NCI-H146 (cell line): ENCODE data around the gene RHOH.

ENCODE experiments used
- DNase-seq: peaks from one replicate; lab custom pipeline; 2025; lab: John Stamatoyannopoulos, UW

Gene RHOH

GRCh38 chr4:40205259-40206198, 8.7 kb downstream of the RHOH start:
- no peak for DNase-seq

DNA sequence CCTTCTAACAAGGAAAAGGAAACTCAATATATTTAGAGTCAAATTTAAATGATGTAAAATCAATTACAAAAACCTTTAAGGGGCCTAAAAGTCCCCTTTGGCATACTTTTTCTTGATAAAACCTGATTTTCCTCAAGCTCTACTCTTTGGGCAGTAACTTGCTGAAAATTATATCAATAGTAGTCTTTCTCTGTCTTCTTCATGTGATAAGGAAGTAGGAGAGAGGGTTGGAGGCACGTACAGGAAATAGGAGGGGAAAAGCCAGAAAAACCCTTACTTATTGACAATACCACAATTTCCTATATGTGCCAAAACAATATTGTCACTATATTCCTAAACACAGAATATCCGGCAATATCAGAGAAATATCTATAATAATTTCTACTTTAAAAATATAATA, 9.6 kb downstream of the RHOH start:
- DNase-seq: no peak

- no peak for DNase-seq
Observed at GRCh38 chr4:40209401-40209800, 12.6 kb downstream of the RHOH start.

GRCh38 chr4:40210776-40211175, 13.9 kb downstream of the RHOH start:
- no peak for DNase-seq

- no peak for DNase-seq
Observed at GRCh38 chr4:40211224-40212185, 14.7 kb downstream of the RHOH start.

- no peak for DNase-seq
Observed at GRCh38 chr4:40212674-40213527, 16.1 kb downstream of the RHOH start.

- no peak for DNase-seq
Observed at GRCh38 chr4:40214038-40214437, 17.2 kb downstream of the RHOH start.

DNA sequence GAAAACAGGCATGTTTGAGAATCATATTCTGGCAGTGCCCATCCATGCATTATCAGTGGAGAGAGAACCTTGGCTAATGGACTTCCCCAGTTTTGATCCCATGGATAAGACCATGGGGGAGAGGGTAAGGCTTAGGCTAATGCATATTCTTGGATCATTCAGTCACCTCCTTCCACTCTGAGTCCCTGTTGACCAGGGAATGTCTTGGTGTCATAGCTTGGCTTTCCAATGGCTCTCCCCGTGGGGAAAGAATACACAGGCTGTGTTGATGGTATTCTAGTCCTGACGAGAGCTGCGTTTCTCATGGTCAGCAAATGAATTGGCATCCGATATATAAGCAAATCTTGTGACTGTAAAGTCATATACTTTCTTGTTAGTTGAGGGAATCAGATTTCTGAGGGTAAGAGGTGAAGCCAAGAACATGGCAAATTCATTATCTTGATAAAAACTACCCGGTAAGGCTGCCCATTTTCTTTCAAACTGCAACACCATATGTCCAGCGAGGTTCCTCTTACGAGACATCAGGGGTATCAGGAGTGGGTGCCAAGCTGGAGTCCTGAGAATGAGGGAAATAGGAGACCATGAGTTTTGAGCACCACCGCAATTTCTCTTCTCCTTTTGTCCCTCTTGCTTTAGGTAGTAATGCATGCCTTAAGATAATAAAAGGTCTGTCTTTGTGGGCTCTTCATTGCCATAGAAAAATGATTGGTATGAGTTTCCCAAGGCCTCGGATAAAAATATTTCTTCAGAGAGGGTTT, 18.0 kb downstream of the RHOH start:
- no peak for DNase-seq

DNA sequence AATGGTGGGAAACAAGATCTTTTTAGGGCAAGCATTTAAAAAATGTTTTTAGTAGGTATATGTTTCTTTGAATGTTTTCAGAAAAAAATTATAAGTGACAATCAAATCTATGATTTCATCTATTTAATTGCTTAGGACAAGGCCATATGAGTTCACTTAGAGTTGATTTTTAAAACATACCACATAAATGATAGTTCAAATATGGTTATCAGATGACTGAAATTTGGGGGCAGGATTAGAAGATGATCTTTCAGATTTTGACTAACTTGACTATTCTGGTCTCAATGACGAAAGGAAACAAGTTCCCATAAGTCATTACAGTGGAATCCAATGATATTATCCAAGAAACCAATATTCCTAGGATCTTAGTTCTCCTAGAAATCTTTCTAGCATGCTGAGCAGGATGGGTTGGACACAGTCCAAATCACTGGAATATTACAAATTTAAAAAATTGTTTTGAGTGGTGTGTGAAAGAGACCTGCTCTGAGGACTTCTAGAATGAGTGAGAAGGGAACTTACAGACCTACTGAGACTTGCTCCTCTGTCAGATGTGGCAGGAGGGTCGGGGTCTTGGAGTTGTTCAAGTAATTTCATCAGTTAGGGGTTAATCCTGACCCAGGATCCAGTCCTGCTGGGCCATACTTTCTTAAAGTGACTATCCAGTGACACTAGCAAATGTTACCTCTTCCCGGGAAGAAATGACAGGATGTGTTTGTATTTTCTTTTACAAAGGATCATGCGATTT, 20.0 kb downstream of the RHOH start:
- no peak for DNase-seq

- DNase-seq: no peak
Observed at GRCh38 chr4:40221744-40222143, 24.9 kb downstream of the RHOH start.

GRCh38 chr4:40223343-40223742, 26.5 kb downstream of the RHOH start:
- DNase-seq: no peak

GRCh38 chr4:40224432-40224831, 27.6 kb downstream of the RHOH start:
- no peak for DNase-seq

DNA sequence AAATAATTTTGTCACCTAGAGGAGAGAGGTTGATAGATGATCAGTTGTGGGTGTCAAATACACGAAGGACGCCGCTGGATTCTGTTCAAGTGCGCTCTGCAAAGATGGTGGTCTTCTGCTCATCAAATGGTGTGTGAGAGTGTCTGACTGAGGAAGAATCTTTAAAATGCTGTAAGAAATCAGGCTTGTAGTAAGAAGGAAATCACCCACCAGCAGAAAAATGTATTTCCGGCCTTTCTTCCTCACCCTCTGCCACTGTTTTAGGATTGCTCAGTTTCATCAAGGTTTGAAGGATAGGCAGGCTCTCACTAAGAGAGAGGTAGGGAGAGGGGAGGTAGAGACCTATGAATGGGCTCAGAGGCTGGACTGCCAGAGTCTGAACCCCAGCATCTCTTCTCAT, 28.7 kb downstream of the RHOH start:
- no peak for DNase-seq

DNA sequence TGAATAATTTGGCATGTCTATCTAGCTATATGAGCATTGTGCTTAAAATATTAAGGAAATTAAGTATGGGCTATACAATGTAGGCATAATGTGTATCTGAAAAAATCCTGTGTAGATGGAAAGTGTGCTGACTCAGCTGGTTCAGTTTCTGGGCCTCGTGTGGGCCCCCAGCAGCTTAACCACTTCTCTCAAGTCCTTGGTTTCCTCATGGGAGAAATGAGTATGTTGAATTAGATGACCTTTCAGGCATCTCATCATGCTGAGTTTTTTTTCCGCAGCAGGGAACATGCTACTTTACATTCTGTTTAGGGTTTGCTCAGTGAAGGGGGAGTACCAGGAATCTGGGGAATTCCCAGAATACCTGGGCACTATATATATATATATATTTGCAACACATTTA, 30.5 kb downstream of the RHOH start:
- DNase-seq: no peak

GRCh38 chr4:40228497-40229365, 31.9 kb downstream of the RHOH start:
- DNase-seq: no peak

GRCh38 chr4:40231316-40231863, 34.6 kb downstream of the RHOH start:
- no peak for DNase-seq

GRCh38 chr4:40232610-40233009, 35.8 kb downstream of the RHOH start:
- DNase-seq: no peak

DNA sequence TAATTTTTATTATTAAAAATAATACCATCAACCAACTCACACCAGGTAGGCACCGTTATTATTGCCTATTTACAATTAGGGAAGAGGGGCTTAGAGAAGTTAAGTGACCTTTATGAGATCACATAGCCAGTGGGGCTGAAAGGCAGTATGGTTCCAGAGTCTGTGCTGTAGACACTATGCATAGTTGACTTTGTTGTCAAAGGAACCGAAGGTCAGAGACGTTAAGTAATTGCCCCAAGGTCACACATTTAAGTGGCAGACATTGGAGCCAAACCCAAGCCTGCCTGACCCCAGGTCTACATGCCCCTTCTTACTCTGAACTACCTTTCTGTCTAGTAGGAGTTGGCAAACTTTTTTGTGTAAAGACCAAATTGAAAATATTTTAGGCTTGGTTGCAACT, 36.4 kb downstream of the RHOH start:
- no peak for DNase-seq

- DNase-seq: no peak
Observed at GRCh38 chr4:40234519-40235039, 37.7 kb downstream of the RHOH start.
